Central memory CD8-positive, alpha-beta T cell (primary cell): ENCODE results near the gene ZFHX3.
"Not testable (repeated sequence)": the region's sequence is repeated elsewhere in the genome, so short reads cannot be mapped to it uniquely, and the experiment has no call there.

Experiments
- ATAC-seq: fragments of 150-1000 bp; cut with Tn5 transposase; replicated peaks from 2 replicates; pipeline ENCODE4 v1.10.0; 2022; ENCODE audit warnings: mild to moderate bottlenecking, moderate FRiP score, moderate number of reproducible peaks; ENCODE audit not compliant: poor library complexity, severe bottlenecking; ENCODE audit errors: extremely low read depth
- DNase-seq, 2 donors: peaks; one replicate each; pipeline ENCODE4 v3.0.0; 2021; ENCODE audit warnings: low spot score in 2 of 2
- H3K27ac Mint-ChIP-seq: one replicate; pipeline ENCODE4 v1.8.0; 2022; ENCODE audit warnings: low read depth, mild to moderate bottlenecking, moderate library complexity, mixed read lengths
- H3K27me3 Mint-ChIP-seq: one replicate; pipeline ENCODE4 v1.8.0; 2022; ENCODE audit warnings: mixed read lengths
- H3K36me3 Mint-ChIP-seq: one replicate; pipeline ENCODE4 v1.8.0; 2022; ENCODE audit warnings: mild to moderate bottlenecking, moderate library complexity, mixed read lengths; ENCODE audit not compliant: insufficient read depth
- H3K4me1 Mint-ChIP-seq: one replicate; pipeline ENCODE4 v1.8.0; 2022; ENCODE audit warnings: mixed read lengths
- H3K4me3 Mint-ChIP-seq: one replicate; pipeline ENCODE4 v1.8.0; 2022; ENCODE audit warnings: mild to moderate bottlenecking, moderate library complexity, mixed read lengths
- H3K9me3 Mint-ChIP-seq: one replicate; pipeline ENCODE4 v1.8.0; 2022; ENCODE audit warnings: mixed read lengths

The ZFHX3 gene

GRCh38 chr16:73017321-73017720 is 30.6 kb downstream of the ZFHX3 start:
- Mint-ChIP-seq H3K4me1 (no peaks in the 10 kb centered on the region), H3K27ac (no peak overlapping the region), H3K27me3 (no peaks in the 10 kb centered on the region), H3K4me3 (no peak overlapping the region), H3K36me3 (no peaks in the 10 kb centered on the region), H3K9me3 (peaks cover 6% of the 10 kb centered on the region)
- no peak for DNase-seq
- no peak for ATAC-seq

GRCh38 chr16:73016488-73016830 is 31.5 kb downstream of the ZFHX3 start:
- no peaks in the 10 kb centered on the region for H3K4me1 Mint-ChIP-seq
- no peaks in the 10 kb centered on the region for H3K27me3 Mint-ChIP-seq

GRCh38 chr16:73015612-73016487 is 32.1 kb downstream of the ZFHX3 start:
- DNase-seq (no peak), ATAC-seq (no peak)
- Mint-ChIP-seq H3K4me3 (no peak overlapping the region), H3K4me1 (no peaks in the 10 kb centered on the region), H3K27me3 (no peaks in the 10 kb centered on the region), H3K27ac (no peak overlapping the region), H3K36me3 (no peaks in the 10 kb centered on the region), H3K9me3 (peaks cover 6% of the 10 kb centered on the region)

More at GRCh38 chr16:73016488-73016830, 31.5 kb downstream of the ZFHX3 start:
- DNase-seq (no peak), ATAC-seq (no peak)
- Mint-ChIP-seq H3K9me3 (peaks cover 6% of the 10 kb centered on the region), H3K4me3 (no peak overlapping the region), H3K36me3 (no peaks in the 10 kb centered on the region), H3K27ac (no peak overlapping the region)

GRCh38 chr16:73014768-73015167 is 33.2 kb downstream of the ZFHX3 start:
- DNase-seq (no peak), ATAC-seq (no peak)
- Mint-ChIP-seq H3K27me3 (no peaks in the 10 kb centered on the region), H3K4me1 (no peaks in the 10 kb centered on the region), H3K4me3 (no peak overlapping the region), H3K9me3 (peaks cover 4% of the 10 kb centered on the region), H3K27ac (no peak overlapping the region), H3K36me3 (no peaks in the 10 kb centered on the region)

- Mint-ChIP-seq H3K27me3 (no peaks in the 10 kb centered on the region), H3K27ac (no peak overlapping the region), H3K4me3 (no peak overlapping the region), H3K36me3 (no peaks in the 10 kb centered on the region), H3K4me1 (no peaks in the 10 kb centered on the region), H3K9me3 (no peaks in the 10 kb centered on the region)
- no peak for DNase-seq
- ATAC-seq: no peak
Observed at GRCh38 chr16:73013974-73014373, 34.0 kb downstream of the ZFHX3 start.

GRCh38 chr16:73012341-73012740 is 35.6 kb downstream of the ZFHX3 start:
- Mint-ChIP-seq H3K4me3 (no peak overlapping the region), H3K36me3 (no peaks in the 10 kb centered on the region), H3K4me1 (no peaks in the 10 kb centered on the region), H3K27me3 (no peaks in the 10 kb centered on the region), H3K9me3 (no peaks in the 10 kb centered on the region), H3K27ac (no peak overlapping the region)
- no peak for ATAC-seq
- no peak for DNase-seq

GRCh38 chr16:73011926-73012325 is 36.0 kb downstream of the ZFHX3 start:
- Mint-ChIP-seq H3K36me3 (no peaks in the 10 kb centered on the region), H3K4me1 (no peaks in the 10 kb centered on the region), H3K27ac (no peak overlapping the region), H3K4me3 (no peak overlapping the region), H3K27me3 (no peaks in the 10 kb centered on the region), H3K9me3 (no peaks in the 10 kb centered on the region)
- DNase-seq (no peak), ATAC-seq (no peak)

GRCh38 chr16:73010150-73010676 is 37.7 kb downstream of the ZFHX3 start:
- Mint-ChIP-seq H3K36me3 (no peaks in the 10 kb centered on the region), H3K9me3 (no peaks in the 10 kb centered on the region), H3K27me3 (no peaks in the 10 kb centered on the region), H3K27ac (no peak overlapping the region), H3K4me3 (no peak overlapping the region), H3K4me1 (no peaks in the 10 kb centered on the region)
- DNase-seq (no peak), ATAC-seq (no peak)

- not testable (repeated sequence) for DNase-seq, H3K27ac Mint-ChIP-seq, H3K27me3 Mint-ChIP-seq, H3K4me3 Mint-ChIP-seq, H3K4me1 Mint-ChIP-seq, ATAC-seq, H3K36me3 Mint-ChIP-seq, H3K9me3 Mint-ChIP-seq
Observed at GRCh38 chr16:73009710-73010109, 38.2 kb downstream of the ZFHX3 start.

GRCh38 chr16:73006026-73006425 is 41.9 kb downstream of the ZFHX3 start:
- peaks cover 2% of the 10 kb centered on the region for H3K9me3 Mint-ChIP-seq
- no peaks in the 10 kb centered on the region for H3K27me3 Mint-ChIP-seq
- ATAC-seq: no peak
- H3K36me3 Mint-ChIP-seq: no peaks in the 10 kb centered on the region
- no peaks in the 10 kb centered on the region for H3K4me1 Mint-ChIP-seq
- DNase-seq: no peak
- no peak overlapping the region for H3K4me3 Mint-ChIP-seq
- H3K27ac Mint-ChIP-seq: no peak overlapping the region

- Mint-ChIP-seq H3K27ac (no peak overlapping the region), H3K27me3 (no peaks in the 10 kb centered on the region), H3K4me3 (no peak overlapping the region), H3K36me3 (no peaks in the 10 kb centered on the region), H3K4me1 (no peaks in the 10 kb centered on the region), H3K9me3 (peaks cover 8% of the 10 kb centered on the region)
- DNase-seq: no peak
- ATAC-seq: no peak
Observed at GRCh38 chr16:73002866-73003265, 45.1 kb downstream of the ZFHX3 start.

- ATAC-seq (no peak), DNase-seq (no peak)
- Mint-ChIP-seq H3K9me3 (peaks cover 8% of the 10 kb centered on the region), H3K4me1 (no peaks in the 10 kb centered on the region), H3K27me3 (no peaks in the 10 kb centered on the region), H3K27ac (no peak overlapping the region), H3K4me3 (no peak overlapping the region), H3K36me3 (no peaks in the 10 kb centered on the region)
Observed at GRCh38 chr16:73000907-73001521, 46.9 kb downstream of the ZFHX3 start.
